Islet precursor cell (in vitro differentiated cells): ENCODE measurements around the gene MEIOSIN.
"Not testable (repeated sequence)": the region's sequence is repeated elsewhere in the genome, so short reads cannot be mapped to it uniquely, and the experiment has no call there.

Experiments used
- DNase-seq: peaks from one replicate; pipeline ENCODE4 v3.0.0-alpha.2; 2018

The MEIOSIN gene, protein sequence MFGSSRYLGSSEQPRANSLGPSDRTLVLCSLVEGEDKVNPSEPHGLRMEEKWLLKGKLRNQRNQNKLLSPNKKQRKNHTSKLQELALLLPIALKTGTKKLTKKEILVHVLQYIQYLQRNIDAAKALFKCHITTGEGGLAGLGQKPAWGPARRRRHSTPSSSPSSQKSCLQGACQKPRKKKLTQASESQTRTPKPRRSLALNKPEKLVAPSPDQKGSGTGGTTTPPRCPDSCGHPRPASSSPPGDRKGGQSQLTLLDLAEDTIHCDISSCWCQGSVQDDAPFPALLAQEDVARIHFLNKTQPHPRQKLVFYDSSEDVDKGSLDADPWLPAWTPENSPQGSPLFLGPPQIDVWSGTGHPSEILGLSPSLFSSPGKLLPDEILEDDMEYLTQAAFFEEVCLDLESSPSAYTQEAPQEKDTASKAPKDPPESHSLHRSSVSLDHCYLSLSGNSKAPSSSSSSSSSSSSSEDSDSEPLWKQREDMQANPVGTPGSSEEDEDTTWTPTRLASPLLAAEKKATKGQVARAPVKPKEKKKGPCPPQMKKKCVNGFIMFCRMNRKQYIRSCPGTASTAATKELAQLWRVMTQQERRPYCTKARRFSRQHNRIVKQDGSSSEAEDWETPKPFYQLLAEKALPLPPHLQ

DNA sequence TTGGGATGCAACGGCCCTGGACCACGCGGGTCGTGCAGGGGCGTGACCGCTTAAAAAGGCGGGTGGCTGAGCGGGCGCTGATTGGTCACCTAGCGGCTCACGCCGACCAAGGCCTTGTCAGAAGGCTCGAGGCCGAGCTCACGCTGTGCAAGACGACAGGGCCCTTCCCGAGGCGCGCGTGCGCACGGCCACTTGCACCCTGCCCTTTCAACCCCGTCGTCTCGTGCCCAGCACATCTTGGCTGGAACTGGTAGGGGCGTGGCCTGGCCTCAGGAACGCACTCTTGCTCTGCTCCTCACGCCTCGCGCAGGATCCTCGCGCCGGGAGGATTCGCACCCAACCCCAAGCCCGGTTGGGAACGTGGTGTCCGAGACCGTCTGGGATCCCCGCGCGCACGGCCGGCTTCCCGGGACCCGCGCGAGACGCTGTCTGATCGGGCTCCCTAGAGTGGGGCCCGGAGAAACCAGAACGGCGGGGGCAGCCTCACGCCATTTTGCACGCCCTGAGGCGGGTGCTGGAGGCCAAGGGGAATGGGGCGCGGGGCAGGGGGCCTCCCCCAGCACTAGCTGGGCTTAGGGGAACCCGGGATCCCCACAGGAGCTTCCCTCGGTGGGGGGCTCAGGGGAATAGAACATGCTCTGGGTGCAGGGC is at the start of gene MEIOSIN:
Gene MEIOSIN (plus strand): TSS at position 280 of the 651 bp plus-strand sequence. CDS start 1,938 bp downstream, outside the sequence.
- no peak for DNase-seq

DNA sequence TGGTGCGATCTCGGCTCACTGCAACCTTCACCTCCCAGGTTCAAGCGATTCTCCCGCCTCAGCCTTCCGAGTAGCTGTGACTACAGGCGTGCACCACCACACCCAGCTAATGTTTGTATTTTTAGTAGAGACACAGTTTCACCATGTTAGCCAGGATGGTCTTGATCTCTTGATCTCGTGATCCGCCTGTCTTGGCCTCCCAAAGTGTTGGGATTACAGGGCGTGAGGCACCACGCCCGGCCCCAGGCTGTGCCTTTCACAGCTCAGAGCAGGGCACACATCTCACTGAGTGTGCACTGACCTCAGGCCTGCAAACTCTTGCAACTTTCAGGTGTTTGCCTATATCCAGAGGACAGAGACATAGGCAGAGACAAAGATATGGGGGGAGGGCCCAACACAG is 48.2 kb upstream of the MEIOSIN start:
- DNase-seq: not testable (repeated sequence)

DNA sequence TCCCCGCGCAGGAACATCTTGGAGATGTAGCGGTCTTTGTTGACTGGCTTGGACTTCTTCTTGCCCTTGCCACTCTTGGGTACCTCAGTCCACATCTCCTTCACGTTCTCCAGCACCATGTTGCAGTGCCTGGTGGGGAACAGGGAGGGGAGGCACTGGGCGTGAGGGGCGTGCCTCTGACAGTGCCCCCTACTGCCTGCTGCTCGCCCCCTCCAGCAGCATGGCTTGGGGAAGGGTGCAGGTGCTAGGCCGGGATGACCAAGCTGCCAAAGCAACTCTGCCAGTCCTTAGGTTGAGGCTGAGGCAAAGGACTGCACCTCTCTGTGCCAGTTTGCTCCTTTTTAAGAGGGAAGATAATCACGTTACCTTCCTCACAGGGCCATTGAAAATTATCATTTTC is 45.6 kb upstream of the MEIOSIN start:
- DNase-seq: no peak

DNA sequence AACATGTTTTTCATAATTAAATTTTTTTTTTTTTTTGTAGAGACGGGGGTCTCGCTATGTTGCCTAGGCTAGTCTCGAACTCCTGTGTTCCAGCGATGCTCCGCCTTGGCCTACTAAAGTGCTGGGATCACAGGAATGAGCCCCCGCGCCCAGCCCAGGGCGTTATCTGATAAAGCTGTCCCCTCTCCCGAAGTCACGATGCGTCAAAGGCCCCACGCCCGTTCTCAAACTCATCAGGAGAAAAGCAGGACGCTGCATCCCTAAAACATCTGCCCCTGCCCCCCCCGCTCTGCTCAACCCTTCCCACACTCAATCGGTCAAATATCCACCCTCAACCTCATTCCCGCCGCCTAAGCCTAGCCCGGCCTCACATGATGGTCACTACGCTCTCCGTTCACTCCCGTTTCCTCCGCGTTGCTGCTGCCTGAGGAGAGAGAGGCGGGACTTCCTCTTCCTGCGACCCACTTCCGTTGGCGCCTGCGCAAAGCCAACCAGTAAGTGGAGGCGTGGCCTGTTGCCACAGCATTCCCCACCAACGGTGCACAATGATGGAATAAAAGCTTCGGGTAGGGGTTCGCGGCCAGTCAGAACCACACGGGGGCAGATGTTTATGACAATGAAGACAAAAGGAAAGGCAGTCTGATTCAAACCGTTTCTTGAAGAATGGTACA is 41.6 kb upstream of the MEIOSIN start, which contains the start of gene SNRPD2:
Gene SNRPD2 (minus strand): TSS at position 438 of the 671 bp plus-strand sequence. CDS start 65 bp downstream, at position 373.
- DNase-seq: peak; percentile 98

DNA sequence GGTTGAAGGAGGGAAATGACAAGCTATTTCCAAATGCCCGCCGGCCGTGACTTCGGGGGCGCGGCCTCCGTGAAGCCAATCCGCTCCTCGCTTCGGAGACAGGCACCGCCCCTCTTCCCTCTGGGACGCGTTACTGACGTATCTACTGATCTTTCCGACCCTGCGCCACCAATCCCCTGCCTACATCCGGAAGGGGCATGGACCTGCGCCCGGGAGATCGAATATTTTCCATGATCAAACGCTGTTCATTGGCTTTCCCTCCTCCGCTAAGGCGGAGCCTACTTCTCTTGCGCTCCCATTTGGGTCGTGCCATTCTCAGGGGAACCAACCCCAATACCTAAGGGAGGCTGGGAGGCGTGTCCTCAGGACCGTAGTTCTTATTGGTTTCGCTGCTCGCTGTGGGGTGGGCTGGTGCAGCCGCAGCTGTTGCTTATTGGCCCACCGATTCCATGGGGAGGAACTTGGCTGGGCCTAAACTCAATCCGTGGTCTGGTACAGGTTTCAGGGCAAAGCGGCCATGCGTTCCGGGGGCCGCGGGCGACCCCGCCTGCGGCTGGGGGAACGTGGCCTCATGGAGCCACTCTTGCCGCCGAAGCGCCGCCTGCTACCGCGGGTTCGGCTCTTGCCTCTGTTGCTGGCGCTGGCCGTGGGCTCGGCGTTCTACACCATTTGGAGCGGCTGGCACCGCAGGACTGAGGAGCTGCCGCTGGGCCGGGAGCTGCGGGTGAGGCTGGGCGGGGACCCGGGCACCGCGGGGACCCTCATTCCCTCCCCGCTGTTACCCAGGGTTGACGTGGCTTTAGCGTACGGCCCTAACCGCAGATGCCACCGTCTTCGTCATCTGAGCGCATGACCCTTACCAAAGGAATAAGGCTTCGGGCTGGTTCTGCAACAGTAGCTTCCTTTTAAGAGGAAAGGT is 40.8 kb upstream of the MEIOSIN start, which contains the start of gene QPCTL:
Gene QPCTL (plus strand): TSS at position 480 of the 919 bp plus-strand sequence. CDS start 38 bp downstream, at position 518.
- peak; percentile 100 for DNase-seq

DNA sequence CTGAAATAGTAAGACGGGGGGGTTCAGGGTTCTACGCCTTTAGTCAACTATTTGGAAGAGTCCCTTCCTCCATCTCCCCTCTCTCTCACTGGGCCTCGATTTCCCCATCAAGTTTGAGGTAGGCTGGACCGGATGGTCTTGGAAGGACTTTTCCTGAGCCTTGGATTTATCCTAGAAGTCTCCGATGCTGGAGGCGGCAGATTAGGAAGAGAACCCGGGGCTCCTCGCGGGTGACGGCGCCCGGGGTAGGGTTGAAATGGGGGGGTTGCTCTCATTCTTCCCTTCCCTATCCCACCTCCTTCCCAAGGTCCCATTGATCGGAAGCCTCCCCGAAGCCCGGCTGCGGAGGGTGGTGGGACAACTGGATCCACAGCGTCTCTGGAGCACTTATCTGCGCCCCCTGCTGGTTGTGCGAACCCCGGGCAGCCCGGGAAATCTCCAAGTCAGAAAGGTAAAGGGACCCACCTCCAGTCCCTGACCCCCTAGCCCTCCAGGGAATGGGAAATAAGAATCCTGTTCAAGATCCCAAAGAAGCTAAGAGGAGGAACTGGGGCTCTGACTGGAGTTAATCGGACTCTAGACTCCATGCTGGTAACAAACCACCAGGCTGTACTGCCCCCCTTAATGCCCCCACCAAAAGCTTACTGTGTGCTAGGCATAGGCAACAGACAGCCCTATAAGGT is 40.0 kb upstream of the MEIOSIN start:
- DNase-seq: peak; percentile 87

DNA sequence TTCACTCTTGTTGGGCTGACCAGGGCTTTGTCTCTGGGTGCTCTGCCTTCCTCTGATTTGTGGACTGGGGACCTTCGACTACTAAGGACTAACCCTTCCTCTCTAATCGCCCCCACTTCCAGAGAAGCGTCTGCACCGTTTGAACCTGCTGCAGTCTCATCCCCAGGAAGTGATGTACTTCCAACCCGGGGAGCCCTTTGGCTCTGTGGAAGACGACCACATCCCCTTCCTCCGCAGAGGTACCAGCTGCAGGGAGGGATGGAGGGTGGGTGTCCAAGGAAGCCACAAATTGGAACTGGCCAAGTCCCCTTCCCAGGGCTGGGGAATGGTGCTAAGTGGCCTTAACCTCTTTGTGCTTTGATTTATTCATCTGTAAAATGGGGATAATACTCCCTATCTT is 31.6 kb upstream of the MEIOSIN start:
- DNase-seq: no peak

DNA sequence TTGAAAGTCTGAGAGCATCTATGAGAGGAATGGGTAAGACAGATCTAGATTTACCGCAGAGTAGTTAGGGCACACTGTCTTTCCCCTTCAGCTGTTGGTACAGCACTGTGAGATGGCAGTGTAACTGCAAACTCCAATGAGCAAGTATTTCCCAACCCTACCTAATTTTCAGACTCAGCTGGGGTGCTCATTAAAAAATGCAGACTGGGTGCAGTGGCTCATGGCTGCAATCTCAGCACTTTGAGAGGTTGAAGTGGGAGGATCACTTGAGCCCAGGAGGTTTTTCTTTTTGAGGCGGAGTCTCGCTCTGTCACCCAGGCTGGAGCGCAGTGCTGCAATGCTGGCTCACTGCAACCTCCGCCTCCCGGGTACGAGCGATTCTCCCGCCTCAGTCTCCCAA is 28.1 kb upstream of the MEIOSIN start:
- DNase-seq: no peak

DNA sequence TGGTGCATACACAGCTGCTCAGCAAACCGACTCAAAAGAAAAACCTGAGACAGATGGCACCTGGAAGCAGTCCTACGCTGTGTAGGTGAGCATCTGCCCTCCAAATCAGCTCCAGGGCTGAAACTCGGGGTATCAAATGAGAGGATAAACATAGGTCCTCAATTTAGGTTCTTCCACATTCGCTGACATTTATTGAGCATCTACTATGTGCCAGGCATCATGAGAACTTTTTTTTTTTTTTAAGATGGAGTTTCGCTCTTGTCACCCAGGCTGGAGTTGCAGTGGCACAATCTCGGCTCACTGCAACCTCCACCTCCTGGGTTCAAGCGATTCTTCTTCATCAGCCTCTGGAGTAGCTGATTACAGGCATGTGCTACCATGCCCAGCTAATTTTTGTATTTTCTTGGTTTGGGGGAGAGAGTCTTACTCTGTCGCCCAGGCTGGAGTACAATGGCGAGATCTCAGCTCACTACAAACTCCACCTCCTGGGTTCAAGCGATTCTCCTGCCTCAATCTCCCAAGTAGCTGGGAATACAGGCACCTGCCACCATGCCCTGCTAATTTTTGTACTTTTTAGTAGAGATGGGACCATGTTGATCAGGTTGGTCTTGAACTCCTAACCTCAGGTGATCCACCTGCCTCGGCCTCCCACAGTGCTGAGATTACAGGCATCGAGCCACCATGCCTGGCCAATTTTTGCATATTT is 27.4 kb upstream of the MEIOSIN start:
- DNase-seq: no peak

DNA sequence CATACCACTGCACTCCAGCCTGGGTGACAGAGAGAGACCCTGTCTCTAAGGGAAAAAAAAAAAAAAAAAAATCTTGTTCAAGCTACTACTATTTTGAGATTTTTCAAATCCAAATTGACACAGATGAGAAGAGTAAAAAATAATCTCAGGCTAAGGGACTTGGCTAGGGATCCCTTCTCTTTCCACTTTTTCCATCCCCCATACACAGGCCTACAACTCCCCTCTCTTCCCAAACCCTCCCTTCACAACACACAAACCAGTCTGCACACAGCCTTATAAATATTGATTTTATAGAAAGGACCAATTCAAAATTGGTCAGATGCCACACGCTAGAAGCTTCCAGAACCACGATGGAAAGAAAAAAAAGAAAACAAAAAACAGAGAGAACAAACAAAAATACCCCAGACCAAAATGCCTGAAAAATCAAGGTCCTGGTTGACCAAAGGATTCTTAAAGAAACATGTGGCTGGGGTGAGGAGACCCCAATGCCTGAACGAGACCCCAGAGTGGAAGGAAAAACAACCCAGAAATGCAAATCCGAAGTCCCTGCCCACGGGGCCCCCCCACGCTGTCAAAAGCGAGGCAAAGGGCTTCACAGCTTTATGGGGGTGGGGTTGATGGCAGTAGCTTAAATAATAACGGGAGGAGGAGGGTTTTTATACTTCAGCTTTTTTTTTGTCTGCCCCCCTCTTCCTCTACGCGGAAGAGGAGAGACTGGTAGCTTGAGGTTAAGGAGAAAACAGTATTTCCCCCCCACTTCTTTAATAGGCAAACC is 22.7 kb upstream of the MEIOSIN start:
- no peak for DNase-seq

DNA sequence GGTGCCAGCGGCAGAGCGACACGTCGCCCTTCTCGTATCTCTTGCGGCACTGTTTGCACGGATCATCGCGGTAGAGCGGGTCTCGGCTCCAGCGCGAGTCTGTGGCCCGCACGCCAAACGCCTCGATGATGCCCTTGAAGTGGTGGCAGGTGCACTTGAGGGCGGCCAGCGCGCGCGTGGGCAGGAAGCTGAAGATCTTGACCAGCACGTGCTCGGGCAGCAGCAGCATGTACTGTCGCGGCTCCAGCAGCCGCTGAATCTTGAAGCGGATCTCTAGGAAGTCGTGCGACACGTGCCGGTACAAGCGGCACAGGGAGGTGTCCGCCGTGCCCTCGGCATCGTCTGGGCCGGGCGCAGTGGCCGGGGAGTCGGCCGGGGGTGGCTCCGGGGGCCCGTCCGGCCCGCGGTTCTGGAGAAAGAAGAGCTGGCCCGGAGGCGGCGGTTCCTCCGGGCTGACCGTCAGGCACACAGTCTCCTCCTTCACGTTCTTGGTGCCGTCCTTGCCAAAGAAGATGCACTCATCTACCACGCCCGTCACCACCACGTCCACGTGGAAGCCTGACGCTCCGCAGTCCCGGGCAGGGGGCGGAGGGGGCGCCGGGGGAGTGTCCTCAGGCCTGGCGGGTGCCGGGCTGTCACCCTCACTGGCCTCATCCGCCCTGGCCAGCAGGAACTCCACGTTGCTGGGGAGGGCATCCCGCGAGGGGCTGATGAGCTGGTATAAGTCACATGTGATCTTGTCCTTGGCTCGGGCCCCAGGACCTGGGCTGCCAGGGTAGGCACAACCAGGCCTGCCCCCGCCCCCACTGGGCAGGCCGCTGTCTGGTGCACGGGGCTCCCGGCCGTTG is 21.2 kb upstream of the MEIOSIN start:
- no peak for DNase-seq

DNA sequence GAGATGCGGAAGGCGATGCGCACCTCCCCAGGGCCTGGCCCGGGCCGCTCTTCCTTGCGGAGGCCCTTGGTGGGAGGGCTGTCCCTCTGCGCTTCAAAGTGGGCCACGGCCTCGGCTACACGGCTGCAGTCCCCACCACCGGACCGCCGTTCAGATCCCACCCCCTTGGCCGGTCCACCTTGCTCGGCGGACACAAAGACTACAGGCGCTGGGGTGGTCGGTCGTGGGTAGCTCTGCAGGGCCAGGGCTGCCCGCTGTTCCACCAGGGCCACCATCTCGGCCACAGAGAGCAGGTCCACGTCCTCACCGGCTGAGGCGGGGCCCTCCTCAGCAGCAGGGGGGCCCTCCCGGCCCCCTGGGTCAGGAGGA is 20.6 kb upstream of the MEIOSIN start:
- no peak for DNase-seq

DNA sequence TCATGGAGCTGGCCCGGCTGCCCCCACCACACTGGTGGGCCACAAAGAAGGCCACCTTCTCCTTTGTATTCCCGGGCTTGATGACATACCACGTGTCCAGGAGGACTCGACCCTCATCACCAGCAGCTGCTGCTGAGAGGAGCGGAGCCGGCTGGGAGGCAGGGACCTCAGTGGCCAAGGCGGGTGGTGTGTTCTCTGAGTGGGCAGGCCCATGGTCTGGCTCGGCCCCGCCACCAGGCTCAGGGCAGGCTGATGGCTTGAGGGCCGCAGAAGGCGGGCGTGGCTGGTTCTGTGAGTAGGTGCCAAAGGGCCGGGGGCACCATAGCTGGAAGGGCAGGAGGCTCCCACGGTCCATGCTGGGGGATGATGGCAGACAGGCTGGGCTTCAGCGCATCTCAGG is 20.1 kb upstream of the MEIOSIN start:
- DNase-seq: no peak

DNA sequence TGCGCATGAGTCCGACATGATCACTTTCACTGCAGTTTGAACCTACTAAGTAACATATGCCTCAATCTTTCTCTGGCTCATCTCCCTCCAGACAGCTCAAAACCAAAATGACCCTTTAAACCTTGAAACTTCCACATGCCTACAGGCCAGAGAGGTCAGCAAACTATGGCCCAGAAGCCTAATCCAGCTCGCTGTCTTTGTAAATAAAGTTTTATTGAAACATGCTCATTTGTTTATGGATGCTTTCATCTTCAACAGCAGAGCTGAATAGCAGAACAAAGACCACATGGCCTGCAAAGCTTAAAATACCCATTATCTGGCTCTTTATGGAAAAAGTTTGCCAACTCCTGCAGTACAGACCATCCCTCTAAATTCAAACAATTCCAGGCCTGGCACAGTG is 18.1 kb upstream of the MEIOSIN start:
- no peak for DNase-seq

DNA sequence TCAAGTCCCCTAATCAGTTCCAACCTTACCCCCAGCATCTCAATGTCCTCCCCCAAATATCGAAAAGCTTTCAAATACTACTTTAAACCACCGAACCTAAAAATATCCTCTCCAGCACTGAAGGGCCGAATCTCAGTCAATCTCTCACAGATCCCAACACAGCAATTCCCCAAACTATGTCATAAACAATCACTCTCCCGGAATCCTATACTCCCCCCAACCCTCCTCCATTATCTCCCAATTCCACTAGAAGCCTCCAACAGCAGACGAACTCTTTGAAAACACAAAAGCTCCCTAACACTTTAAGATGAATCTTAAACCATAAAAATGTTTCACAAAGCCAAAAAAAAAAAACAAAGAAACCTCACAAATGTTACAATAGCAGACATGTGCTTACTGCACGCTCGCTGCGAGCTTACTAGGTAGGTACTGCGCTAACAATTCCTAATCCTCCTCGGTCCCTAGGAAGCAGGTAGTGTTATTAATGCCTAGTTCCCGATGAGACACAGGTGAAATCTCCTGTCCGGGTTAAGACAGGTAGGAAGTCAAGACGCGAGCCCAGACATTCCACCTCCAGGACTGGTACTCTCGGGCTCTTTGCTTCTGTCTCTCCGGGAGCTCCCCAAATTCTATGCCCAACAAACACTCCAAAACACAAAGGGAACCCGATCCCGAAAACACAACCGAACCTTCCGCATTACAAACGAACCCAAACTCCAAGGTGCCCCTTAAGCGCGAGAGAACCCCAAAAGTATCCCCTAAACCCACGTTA is 16.7 kb upstream of the MEIOSIN start:
- DNase-seq: no peak

DNA sequence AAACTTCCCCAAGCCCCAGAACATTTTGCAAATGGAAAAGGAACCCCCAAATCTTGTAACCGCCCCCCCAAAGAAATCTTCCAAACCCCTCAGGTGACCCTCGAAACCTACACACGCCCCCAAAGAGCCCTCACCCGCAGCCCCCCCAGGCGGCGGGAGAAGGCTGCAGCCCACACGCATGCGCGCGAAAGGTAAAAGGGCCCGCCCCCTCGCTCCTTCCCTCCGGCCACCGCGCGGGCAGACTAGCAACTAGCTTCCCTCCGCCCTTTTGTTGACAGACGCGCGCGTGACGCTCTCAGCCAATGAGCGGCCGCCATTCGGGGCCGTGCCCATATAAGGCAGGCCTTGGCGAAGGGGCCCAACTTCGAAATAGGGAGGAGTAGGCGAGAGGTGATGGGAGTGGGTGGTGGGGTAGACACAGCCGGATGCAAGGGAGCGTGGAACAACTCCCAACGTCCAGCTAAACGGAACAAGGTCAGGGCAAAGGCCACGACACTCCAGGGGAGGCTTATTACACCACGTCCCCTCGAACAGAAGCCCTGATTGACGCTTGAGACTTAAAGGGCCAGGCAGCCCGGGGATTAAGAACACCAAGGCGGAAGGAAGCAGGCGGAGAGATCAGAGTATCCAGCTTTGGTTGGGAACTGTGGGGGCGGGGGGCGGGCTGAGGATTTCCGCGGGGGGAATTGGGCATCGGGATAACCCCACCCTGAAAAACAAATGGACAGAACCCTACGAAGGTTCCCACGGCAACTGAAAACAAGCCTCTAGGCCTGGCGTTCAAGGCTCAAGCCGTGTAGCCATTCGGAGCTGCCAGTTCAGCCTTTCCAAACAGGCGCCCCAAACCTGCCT is 15.9 kb upstream of the MEIOSIN start:
- DNase-seq: peak; percentile 100
